ENCODE data around the gene XPNPEP1. TPM values are rescaled to one million over a fixed set of nuclear protein-coding genes. Genes with fewer than 3 reads are reported as not detected.
"Not testable (repeated sequence)": the region's sequence is repeated elsewhere in the genome, so short reads cannot be mapped to it uniquely, and the experiment has no call there.

XPNPEP1 gene
- total RNA-seq, 1 donor from 2014 or later: 174 TPM

DNA sequence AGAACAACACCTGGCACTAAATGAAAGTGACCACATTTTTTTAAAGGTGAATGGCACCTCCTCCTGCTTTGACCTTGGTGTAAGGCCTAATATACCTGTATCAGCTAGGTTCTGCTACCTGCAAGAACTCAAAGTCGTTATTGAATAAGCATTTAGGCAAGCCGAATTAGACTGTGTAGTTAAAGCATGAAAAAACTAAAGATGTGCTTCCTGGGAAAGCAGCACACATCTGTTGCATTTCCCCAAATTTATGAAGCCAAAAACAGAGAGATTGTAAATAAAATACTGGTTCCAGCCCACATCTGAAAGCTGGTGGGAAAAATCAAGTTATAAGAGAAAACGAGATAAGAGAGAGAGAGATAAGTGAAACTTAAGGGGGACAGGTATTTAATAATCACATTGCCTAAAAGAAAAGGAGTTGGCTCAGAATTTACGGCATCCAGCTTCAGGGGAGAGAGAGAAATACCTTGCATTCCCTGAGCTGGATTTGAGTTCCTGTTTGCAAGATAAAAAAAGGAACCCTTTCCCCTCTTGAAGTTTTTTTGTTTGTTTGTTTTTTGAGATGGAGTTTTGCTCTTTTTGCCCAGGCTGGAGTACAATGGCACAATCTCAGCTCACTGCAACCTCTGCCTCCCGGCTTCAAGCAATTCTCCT lies 1.8 kb upstream of the XPNPEP1 start:
- no peak for DNase-seq (ENCODE audit: low read depth)

- no peak for DNase-seq (ENCODE audit: low read depth)
Observed at GRCh38 chr10:109924087-109924486, 776 bp upstream of the XPNPEP1 start.

GRCh38 chr10:109922358-109922975 lies 844 bp downstream of the XPNPEP1 start:
- DNase-seq (ENCODE audit: low read depth): peak; percentile 33

GRCh38 chr10:109920016-109920415 lies 3.3 kb downstream of the XPNPEP1 start:
- DNase-seq (ENCODE audit: low read depth): no peak

DNA sequence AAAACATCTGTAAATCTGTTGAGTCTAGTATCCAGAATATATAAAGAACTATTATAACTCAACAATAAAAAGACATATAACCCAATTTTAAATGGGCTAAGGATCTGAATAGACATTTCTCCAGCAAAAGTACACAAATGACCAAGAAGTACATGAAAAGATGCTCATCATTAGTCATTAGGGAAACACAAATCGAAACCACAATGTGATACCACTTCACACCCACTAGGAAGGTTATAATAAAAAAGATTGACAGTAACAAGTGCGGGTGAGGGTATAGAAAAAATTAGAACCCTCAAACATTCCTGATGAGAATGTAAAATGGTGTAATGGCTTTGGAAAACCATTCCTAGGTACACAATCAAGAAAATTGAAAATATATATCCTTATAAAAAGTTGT lies 4.1 kb downstream of the XPNPEP1 start:
- peak; percentile 58 for DNase-seq (ENCODE audit: low read depth)

GRCh38 chr10:109918707-109919106 lies 4.6 kb downstream of the XPNPEP1 start:
- not testable (repeated sequence) for DNase-seq (ENCODE audit: low read depth)

- no peak for DNase-seq (ENCODE audit: low read depth)
Observed at GRCh38 chr10:109915566-109915965, 7.7 kb downstream of the XPNPEP1 start.

DNA sequence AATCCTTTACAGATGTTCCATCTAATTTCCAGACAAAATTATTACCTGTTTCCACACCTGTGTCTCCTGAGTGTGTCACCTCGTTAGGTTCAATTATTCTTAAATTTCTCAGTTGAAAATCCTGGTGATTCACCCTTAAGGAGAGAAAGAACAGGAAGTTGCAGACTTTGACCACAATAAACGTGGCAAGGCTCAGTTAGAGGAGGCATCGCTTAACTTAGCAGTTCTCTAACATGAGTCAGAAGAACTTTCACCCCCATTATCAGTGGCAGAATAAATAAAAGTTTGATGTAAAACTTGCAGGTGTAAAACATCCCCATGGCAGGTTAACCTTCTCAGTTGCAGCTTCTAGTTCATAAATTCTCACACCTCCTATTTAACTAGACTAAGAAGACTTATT lies 8.3 kb downstream of the XPNPEP1 start:
- peak; percentile 64 for DNase-seq (ENCODE audit: low read depth)

GRCh38 chr10:109913306-109913892 lies 9.9 kb downstream of the XPNPEP1 start:
- no peak for DNase-seq (ENCODE audit: low read depth)

GRCh38 chr10:109912335-109913281 lies 10.7 kb downstream of the XPNPEP1 start:
- peak; percentile 88 for DNase-seq (ENCODE audit: low read depth)

- DNase-seq (ENCODE audit: low read depth): no peak
Observed at GRCh38 chr10:109911903-109912302, 11.4 kb downstream of the XPNPEP1 start.

DNA sequence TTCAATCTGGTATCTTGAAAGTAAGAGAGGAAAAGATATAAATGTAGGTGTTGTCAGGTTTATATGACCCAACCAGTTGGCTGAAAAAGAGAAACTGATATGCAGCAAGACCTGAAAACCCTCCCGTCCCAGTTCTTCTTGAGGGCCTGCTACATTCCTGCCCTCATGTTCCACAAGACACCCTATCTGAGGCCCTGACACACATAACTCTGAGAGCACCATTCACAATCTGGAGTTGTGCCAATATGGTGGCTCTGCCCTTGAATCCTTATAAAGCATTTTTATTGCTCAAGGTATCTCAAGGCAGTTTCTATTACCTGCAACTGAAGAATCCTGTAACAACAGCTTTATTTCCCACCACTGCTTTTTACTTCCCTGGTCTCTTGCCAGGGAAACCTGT lies 17.0 kb downstream of the XPNPEP1 start:
- DNase-seq (ENCODE audit: low read depth): no peak

GRCh38 chr10:109904397-109904796 lies 18.9 kb downstream of the XPNPEP1 start:
- DNase-seq (ENCODE audit: low read depth): no peak

DNA sequence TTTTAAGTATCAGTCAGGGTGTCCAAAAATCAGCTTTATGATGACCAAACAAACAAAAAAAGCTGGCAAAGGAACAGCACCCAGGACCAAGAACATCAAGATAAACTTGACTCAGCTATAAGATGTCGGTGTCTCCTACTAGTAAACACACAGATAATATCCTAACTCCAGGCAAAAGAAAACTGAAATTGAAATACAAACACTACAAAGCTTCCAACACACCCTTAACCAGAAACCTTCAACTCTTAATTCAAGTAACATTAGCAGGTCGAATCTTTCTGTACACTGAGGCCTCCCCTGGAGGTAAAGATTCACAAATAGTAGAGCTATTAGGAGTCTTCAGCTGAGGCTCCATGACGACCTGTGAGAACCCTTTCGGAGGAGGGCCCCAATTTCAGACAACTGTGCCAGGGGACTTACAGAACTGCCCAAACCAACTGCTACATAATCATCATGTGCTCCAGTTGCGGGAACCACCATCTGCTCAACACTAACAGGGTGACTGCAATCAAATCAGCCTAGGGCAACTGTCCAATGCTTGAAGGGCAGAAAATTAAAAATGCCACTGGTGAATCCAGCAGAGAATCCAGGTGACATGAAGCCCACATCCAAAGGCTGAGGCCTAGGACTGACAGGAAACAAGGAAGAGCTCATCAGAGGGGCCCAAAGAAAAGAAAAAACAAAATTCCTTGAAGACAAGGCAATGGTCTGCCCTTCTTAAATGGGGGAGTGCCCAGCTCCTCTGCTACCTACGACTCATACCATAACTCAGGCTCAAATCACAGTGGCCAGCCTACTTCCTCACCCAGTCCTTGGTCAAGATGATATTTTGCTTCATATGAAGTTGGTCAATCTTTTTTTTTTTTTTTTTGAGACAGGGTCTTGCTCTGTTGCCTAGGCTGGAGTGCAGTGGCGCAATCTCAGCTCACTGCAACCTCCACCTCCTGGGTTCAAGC lies 20.0 kb downstream of the XPNPEP1 start:
- peak; percentile 92 for DNase-seq (ENCODE audit: low read depth)

DNA sequence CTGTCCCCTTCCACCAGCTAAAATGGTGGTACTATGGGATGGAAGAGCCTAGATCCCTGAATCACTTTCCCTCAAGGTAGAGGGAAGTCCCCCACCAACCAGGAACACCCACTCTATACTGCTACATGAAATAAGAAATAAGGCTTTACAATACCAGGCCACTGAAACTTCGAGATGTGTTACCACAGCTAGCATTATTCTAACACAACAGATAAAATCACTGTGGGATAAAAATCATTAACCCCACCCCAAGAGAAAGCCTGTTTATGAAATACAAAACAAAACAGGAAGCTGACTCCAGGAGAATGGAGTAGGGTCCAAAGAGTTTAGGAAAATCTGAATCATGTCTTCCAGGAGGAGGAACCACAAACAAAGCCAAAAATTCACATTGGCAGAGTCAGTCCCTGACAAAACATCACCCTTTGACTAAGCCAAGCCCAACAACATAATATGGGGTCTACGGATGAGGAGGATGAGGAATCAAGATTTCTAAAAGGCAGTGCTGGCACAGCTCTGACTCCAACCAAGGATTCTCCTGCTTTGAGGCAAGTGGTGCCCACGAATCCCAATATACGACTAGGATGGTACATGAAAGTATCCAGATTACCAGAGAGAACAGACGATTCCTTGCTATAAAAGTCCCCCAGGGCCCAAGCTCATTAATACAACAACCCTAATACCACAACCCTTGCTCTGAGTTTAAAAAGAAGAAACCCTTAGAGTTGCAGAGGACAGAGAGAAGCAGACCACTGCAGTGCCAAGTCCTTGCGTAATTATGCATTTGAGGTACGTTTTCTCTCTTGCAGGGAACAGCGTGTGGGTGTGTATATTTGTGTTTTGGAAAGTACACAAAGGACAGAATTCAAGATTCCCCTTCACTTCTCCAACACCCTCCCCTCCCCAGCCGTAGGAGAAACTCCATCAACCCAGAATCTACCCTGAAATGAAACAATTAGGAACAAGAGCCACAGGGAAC lies 23.7 kb downstream of the XPNPEP1 start:
- DNase-seq (ENCODE audit: low read depth): peak; percentile 60

DNA sequence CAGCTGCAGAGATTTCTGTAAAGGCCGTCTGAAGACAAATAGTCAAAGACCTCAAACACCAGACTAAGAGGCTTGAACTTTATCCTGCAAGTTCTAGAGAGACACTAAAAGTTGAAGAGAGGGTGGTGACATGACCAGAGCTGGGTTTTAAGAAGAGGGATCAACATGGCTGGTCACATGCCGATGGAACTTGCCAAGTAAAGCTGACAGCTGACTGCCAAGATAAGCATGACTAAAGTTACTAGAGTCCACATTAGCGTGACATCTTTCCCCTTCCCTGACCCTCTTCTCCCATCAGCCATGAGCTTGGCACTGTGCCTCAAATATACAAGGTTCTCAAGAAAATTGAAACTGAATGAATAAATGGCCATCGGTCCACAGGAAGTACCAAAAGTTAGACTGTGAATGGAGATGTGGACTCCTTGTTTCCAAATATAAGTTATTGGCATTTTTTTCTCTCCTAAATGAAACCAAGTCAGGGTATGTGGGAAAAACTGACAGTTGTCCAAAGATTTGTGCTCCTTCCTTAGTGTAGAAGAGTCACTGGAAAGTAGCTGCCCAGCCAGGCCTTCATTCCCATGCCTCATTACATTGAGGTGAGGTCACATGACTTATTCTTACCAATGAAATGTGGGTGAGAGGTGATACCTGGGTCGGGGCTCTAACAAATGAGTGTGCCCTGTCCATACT lies 24.5 kb downstream of the XPNPEP1 start:
- peak; percentile 97 for DNase-seq (ENCODE audit: low read depth)

GRCh38 chr10:109898007-109898406 lies 25.3 kb downstream of the XPNPEP1 start:
- no peak for DNase-seq (ENCODE audit: low read depth)

GRCh38 chr10:109895848-109896247 lies 27.5 kb downstream of the XPNPEP1 start:
- no peak for DNase-seq (ENCODE audit: low read depth)

Data from myocyte (in vitro differentiated cells).